ENCODE data around the gene TSPYL2. TPM values are rescaled to one million over a fixed set of nuclear protein-coding genes. Genes with fewer than 3 reads are reported as not detected.

The TSPYL2 gene
- total RNA-seq, 1 experiment from 2014 or later: 11.8 TPM

DNA sequence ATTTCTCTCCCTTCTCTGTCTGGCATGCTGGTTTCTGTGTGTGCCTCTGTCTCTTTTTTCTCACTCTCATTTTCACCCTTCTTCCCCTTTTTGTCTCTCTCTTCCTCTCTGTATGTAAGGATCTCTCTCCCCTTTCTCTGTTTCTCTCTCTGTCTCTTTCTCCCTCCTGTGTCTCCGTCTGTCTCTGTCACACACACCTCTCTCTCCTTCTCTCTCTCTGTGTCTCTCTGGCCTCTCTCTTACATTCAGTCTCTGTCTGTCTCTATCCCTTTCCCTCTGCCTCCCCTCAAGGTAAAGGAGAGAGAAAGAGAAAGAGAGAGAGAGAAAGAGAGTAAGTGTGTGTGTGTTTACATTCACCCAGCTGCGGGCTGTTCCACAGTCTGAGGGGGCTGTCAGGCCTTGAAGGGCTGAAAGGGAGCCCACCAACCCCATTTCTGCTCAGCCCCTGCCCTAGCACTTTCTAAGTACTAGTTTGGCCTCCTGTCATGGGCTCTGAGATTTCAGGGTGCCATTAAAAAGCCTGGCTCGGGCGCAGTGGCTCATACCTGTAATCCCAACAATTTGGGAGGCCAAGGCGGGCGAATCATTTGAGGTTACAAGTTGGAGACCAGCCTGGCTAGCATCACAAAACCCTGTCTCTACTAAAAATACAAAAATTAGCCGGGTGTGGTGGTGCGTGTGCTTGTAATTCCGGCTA is 9.6 kb upstream of the TSPYL2 start:
- Histone ChIP-seq H3K27ac (no peak overlapping the region), H3K36me3 (no peaks in the 10 kb centered on the region), H3K9me3 (replicated peaks) (no peaks in the 10 kb centered on the region), H3K4me3 (no peak overlapping the region), H3K27me3 (no peaks in the 10 kb centered on the region), H3K4me1 (no peaks in the 10 kb centered on the region)
- DNase-seq: no peak

DNA sequence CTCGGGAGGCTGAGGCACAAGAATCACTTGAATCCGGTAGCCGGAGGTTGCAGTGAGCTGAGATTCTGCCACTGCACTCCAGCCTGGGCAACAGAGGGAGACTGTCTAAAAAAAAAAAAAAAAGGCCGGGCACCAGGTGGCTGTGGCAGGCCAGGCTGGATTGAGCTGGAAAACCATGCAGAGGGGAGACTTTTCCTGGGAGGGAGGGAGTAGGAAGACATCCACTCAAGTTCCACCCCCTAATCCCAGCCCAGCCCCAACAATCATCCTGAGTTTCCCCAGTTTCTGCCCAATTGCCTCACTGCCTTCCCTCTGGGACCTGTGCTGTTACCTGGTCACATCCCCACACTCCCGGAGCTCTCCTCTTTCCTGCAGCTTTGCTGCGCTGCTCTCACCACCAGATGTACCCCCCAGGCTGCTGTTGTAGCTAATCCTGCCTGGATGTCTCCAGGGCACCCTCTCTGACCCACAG is 9.0 kb upstream of the TSPYL2 start:
- Histone ChIP-seq H3K27me3 (no peaks in the 10 kb centered on the region), H3K36me3 (no peaks in the 10 kb centered on the region), H3K4me3 (no peak overlapping the region), H3K9me3 (replicated peaks) (no peaks in the 10 kb centered on the region), H3K27ac (no peak overlapping the region), H3K4me1 (no peaks in the 10 kb centered on the region)
- peak; percentile 12 to 39 for DNase-seq

DNA sequence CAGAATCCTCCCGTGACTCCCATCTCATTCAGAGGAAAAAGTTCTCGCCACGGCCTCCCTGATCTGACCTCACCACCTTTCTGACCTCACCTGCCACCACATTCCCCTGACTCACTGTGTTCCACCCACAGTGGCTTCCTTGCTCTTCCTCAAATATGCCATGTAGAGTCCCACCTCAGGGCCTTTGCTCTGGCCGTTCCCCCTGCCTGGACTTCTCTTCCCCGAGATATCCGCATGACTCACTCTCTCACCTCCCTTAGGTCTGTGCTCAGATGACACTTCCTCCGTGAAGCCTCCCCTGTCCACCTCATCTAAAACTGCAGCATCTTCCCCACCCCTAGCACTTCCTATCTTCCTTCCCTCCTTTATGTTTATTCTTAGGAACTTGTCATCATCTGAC is 7.2 kb upstream of the TSPYL2 start:
- H3K4me3 ChIP-seq: no peak overlapping the region
- no peaks in the 10 kb centered on the region for H3K27me3 ChIP-seq
- H3K36me3 ChIP-seq: no peaks in the 10 kb centered on the region
- no peaks in the 10 kb centered on the region for H3K9me3 ChIP-seq (replicated peaks)
- no peak overlapping the region for H3K27ac ChIP-seq
- no peak for DNase-seq
- no peaks in the 10 kb centered on the region for H3K4me1 ChIP-seq

DNA sequence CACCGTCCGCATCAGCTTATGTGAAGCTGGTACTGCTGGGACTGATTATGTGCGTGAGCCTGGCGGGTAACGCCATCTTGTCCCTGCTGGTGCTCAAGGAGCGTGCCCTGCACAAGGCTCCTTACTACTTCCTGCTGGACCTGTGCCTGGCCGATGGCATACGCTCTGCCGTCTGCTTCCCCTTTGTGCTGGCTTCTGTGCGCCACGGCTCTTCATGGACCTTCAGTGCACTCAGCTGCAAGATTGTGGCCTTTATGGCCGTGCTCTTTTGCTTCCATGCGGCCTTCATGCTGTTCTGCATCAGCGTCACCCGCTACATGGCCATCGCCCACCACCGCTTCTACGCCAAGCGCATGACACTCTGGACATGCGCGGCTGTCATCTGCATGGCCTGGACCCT is 5.5 kb upstream of the TSPYL2 start:
- Histone ChIP-seq H3K27me3 (no peaks in the 10 kb centered on the region), H3K4me1 (no peaks in the 10 kb centered on the region), H3K27ac (no peak overlapping the region), H3K4me3 (no peak overlapping the region), H3K9me3 (replicated peaks) (no peaks in the 10 kb centered on the region), H3K36me3 (no peaks in the 10 kb centered on the region)
- DNase-seq: no peak

DNA sequence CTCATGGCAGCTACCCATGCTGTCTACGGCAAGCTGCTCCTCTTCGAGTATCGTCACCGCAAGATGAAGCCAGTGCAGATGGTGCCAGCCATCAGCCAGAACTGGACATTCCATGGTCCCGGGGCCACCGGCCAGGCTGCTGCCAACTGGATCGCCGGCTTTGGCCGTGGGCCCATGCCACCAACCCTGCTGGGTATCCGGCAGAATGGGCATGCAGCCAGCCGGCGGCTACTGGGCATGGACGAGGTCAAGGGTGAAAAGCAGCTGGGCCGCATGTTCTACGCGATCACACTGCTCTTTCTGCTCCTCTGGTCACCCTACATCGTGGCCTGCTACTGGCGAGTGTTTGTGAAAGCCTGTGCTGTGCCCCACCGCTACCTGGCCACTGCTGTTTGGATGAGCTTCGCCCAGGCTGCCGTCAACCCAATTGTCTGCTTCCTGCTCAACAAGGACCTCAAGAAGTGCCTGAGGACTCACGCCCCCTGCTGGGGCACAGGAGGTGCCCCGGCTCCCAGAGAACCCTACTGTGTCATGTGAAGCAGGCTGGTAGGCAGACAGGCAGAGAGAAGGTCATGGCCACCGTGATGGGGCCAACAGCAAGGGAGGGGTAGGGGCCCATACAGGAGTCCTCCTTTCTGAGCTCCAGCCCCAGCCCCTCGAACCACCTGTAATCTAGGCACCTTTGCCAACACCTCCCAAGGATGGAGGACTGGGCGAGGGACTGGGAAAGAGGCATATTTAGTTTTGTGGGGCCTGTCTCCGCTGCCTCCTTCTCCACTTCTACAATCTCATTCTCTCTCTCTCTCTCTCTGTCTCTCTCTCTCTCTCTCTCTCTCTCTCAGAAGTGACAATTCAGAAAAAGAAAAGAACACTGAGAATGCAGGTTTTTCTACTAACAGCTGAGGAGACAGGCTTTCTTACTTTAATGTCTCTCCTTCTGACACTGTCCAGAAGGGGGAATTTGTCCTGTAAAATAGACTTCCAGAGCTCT is 4.7 kb upstream of the TSPYL2 start:
- DNase-seq: no peak
- Histone ChIP-seq H3K36me3 (no peaks in the 10 kb centered on the region), H3K4me3 (no peak overlapping the region), H3K9me3 (replicated peaks) (no peaks in the 10 kb centered on the region), H3K27me3 (no peaks in the 10 kb centered on the region), H3K4me1 (no peaks in the 10 kb centered on the region), H3K27ac (no peak overlapping the region)

DNA sequence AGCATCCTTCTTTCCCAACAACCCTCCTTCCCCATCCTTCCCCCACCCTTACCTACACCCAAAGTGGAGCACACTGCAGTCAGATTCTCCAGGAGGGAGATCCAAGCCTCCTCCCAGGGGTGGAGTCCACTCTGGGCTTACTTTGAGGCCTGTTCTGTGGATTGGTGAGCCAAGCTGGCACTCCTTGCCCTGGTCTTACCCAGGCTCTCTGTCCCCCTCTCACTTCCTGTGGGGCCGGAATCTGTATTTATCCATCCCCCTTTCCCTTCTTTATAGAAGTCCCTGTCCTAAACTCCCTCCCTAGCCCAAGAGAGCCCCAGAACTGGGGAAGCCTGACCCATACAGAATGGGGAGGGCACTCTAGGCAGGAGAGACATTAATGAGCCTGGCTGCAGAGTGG is 3.2 kb upstream of the TSPYL2 start:
- Histone ChIP-seq H3K27ac (no peak overlapping the region), H3K4me1 (no peaks in the 10 kb centered on the region), H3K27me3 (no peaks in the 10 kb centered on the region), H3K4me3 (no peak overlapping the region), H3K9me3 (replicated peaks) (no peaks in the 10 kb centered on the region), H3K36me3 (no peaks in the 10 kb centered on the region)
- DNase-seq: no peak

DNA sequence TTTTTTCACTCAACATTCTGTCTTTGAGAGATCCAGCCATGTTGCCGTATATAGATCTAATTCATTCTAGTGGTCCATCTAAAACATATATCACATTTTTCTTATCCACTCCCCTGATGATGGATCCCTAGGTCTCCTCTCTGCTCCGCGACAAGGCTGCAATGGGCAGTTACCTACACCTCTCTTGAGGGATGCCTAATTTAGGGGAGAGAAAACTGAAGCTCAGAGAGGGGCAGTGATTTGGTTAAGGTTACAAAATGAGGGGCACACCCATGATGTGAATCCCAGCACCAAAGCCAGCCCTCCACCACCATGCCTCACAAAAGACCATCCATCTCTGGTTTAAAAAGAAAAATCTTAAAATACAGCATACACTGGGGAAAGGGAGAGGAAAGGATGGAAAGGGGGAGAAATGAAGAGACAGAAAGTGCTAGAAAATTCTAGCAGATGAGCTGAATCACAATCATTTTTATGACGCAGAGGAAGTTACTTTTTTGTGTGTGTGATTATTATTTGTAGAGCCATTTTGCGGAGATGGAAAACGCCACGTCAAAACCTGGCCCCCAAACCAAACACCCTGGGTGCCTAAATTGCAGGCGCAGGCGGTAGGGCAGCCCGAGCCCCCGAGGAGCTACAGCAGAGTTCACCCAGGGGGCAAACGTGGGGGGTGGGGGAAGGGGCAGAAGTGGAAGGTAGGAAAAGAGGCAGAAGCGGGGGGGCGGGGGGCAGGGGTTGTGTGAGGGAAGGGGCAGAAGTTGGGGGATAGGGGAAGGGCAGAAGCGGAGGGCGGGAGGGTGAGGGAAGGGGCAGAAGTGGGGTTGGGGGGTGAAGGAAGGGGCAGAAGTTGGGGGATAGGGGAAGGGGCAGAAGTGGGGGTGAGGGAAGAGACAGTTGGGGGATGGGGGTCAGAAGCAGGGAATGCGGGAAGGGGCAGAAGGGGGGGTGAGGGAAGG is 1.3 kb upstream of the TSPYL2 start:
- H3K27me3 ChIP-seq: no peaks in the 10 kb centered on the region
- DNase-seq: peak in 1 of 2 experiments; percentile 24
- H3K4me3 ChIP-seq: peak overlapping the region; percentile 40
- no peaks in the 10 kb centered on the region for H3K36me3 ChIP-seq
- H3K4me1 ChIP-seq: no peaks in the 10 kb centered on the region
- peak overlapping the region; percentile 18; the same call in 1 of the 2 replicates for H3K27ac ChIP-seq
- H3K9me3 ChIP-seq (replicated peaks): no peaks in the 10 kb centered on the region

DNA sequence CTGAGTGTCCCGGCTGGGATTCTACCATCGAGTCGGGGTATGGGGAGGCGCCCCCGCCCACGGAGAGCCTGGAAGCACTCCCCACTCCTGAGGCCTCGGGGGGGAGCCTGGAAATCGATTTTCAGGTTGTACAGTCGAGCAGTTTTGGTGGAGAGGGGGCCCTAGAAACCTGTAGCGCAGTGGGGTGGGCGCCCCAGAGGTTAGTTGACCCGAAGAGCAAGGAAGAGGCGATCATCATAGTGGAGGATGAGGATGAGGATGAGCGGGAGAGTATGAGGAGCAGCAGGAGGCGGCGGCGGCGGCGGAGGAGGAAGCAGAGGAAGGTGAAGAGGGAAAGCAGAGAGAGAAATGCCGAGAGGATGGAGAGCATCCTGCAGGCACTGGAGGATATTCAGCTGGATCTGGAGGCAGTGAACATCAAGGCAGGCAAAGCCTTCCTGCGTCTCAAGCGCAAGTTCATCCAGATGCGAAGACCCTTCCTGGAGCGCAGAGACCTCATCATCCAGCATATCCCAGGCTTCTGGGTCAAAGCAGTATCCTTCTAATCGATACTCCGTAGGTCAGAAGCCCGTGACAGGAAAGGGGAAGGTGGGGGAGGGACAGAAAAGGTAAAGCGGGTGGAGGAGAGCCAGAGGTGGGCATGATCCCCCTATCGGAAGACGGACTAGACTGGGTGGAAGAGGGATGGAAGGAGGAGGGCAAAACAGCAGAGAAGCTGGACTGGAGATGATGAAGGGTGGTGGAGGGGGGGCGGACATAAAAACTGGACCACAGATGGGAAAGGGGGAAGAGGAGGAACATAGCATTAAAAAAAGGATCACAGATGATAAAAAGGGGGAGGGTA is 828 bp downstream of the TSPYL2 start:
- DNase-seq: no peak
- H3K4me3 ChIP-seq: peak overlapping the region; percentile 85
- H3K27me3 ChIP-seq: no peaks in the 10 kb centered on the region
- H3K9me3 ChIP-seq (replicated peaks): no peaks in the 10 kb centered on the region
- H3K36me3 ChIP-seq: no peaks in the 10 kb centered on the region
- peak overlapping the region; percentile 48; the same call in 1 of the 2 replicates for H3K27ac ChIP-seq
- no peaks in the 10 kb centered on the region for H3K4me1 ChIP-seq

DNA sequence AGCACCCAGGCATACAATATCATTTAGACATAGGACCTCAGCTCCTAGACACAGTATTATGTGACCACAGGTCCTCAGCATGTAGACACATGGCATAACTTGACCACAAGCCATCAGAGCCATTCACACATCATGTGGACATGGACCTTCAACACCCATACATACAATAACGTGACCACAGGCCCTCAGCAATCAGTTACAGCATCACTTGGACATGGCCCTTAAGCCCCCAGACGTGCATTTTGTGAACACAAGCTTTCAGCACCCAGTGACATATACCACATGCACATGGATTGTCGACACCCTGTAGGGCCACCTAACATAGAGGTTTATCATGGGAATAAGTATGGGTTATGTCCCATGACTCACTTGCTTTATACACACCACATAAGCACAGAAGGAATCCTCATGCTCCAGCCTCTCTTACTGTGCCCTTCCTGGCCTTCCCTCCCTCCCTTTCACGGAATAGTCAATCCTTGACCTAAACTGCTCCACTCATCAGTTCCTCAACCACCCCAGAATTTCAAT is 1.9 kb downstream of the TSPYL2 start:
- no peaks in the 10 kb centered on the region for H3K9me3 ChIP-seq (replicated peaks)
- no peaks in the 10 kb centered on the region for H3K4me1 ChIP-seq
- H3K36me3 ChIP-seq: no peaks in the 10 kb centered on the region
- no peak overlapping the region for H3K4me3 ChIP-seq
- no peak for DNase-seq
- H3K27me3 ChIP-seq: no peaks in the 10 kb centered on the region
- no peak overlapping the region for H3K27ac ChIP-seq

DNA sequence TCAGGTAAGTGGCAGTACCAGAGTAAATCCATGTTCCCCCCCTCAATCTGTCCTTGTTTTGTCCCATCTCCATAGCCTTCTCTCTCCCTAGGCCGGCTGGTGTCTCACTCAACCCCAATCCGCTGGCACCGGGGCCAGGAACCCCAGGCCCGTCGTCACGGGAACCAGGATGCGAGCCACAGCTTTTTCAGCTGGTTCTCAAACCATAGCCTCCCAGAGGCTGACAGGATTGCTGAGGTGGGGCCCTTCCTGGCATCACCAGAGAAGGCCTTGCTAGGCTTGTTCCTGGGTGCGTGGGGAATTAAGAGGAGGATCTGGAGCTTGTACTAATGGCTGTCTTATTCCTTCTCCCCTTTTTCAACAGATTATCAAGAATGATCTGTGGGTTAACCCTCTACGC is 2.7 kb downstream of the TSPYL2 start:
- DNase-seq: no peak

DNA sequence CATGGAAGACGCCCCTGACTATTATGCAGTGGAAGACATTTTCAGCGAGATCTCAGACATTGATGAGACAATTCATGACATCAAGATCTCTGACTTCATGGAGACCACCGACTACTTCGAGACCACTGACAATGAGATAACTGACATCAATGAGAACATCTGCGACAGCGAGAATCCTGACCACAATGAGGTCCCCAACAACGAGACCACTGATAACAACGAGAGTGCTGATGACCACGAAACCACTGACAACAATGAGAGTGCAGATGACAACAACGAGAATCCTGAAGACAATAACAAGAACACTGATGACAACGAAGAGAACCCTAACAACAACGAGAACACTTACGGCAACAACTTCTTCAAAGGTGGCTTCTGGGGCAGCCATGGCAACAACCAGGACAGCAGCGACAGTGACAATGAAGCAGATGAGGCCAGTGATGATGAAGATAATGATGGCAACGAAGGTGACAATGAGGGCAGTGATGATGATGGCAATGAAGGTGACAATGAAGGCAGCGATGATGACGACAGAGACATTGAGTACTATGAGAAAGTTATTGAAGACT is 3.6 kb downstream of the TSPYL2 start:
- Histone ChIP-seq H3K27me3 (no peaks in the 10 kb centered on the region), H3K36me3 (no peaks in the 10 kb centered on the region), H3K27ac (no peak overlapping the region), H3K9me3 (replicated peaks) (no peaks in the 10 kb centered on the region), H3K4me1 (no peaks in the 10 kb centered on the region), H3K4me3 (no peak overlapping the region)
- no peak for DNase-seq

More for the DNA sequence above, 2.7 kb downstream of the TSPYL2 start:
- H3K27me3 ChIP-seq: no peaks in the 10 kb centered on the region
- H3K27ac ChIP-seq: no peak overlapping the region
- H3K4me1 ChIP-seq: no peaks in the 10 kb centered on the region
- H3K9me3 ChIP-seq (replicated peaks): no peaks in the 10 kb centered on the region
- H3K36me3 ChIP-seq: no peaks in the 10 kb centered on the region
- no peak overlapping the region for H3K4me3 ChIP-seq

DNA sequence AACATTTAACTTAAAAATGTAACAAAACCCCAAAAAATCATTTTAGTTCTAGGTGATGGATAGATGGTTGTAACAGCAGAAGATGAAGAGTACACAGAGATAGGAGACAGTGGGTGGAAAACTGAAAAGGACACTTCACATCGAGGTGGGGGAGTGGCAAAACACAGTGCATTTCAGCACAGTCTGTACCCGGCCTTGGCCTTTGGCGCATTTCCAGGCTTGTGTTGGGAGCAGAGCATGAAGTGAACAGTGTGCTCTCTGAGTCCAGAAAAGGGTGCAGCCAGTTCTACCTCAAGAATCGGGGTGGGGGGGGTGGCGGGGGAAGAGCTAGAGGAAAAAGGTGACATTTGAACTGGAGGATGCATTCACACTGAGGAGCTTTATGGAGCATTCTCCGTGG is 4.3 kb downstream of the TSPYL2 start:
- H3K27me3 ChIP-seq: no peaks in the 10 kb centered on the region
- DNase-seq: no peak
- no peaks in the 10 kb centered on the region for H3K36me3 ChIP-seq
- no peak overlapping the region for H3K4me3 ChIP-seq
- H3K9me3 ChIP-seq (replicated peaks): no peaks in the 10 kb centered on the region
- H3K4me1 ChIP-seq: no peaks in the 10 kb centered on the region
- H3K27ac ChIP-seq: no peak overlapping the region

DNA sequence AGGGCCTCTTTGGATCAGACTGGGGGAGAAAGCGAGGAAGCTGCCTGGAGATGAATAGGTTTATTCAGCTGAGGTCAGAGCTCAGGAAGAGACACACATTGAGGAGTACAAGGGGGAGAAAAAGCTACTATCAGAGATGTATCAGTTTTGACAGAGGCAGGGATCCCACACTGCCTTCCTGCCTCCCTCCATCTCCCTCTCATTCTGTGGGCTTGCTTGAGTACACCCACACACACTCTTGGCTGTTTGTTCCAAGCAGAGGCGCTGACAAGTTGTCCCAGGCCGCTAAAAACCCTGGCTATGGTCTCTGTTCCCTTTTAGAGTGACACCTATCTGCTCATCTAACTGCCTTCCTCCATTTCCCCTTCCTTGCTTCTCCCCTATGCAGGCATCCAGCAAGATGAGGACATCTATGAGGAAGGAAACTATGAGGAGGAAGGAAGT is 5.2 kb downstream of the TSPYL2 start:
- no peak for DNase-seq
- H3K27ac ChIP-seq: no peak overlapping the region
- H3K4me1 ChIP-seq: no peaks in the 10 kb centered on the region
- H3K36me3 ChIP-seq: no peaks in the 10 kb centered on the region
- no peak overlapping the region for H3K4me3 ChIP-seq
- H3K9me3 ChIP-seq (replicated peaks): no peaks in the 10 kb centered on the region
- H3K27me3 ChIP-seq: no peaks in the 10 kb centered on the region

Data from SJCRH30 (cell line).